Measurements from ENCODE around the gene ZNF391.
"Not testable (repeated sequence)": the region's sequence is repeated elsewhere in the genome, so short reads cannot be mapped to it uniquely, and the experiment has no call there.

ZNF391 gene

GRCh38 chr6:27424851-27425250 is 36.3 kb downstream of the ZNF391 start:
- not testable (repeated sequence) for DNase-seq

- DNase-seq = no peak
Observed at GRCh38 chr6:27426045-27426620, 37.6 kb downstream of the ZNF391 start.

- DNase-seq = no peak
Observed at GRCh38 chr6:27428502-27428901, 39.9 kb downstream of the ZNF391 start.

GRCh38 chr6:27428966-27429365 is 40.4 kb downstream of the ZNF391 start:
- DNase-seq = no peak

- no peak for DNase-seq
Observed at GRCh38 chr6:27433714-27434113, 45.2 kb downstream of the ZNF391 start.

- no peak for DNase-seq
Observed at GRCh38 chr6:27439371-27439770, 50.8 kb downstream of the ZNF391 start.

GRCh38 chr6:27441001-27441400 is 52.4 kb downstream of the ZNF391 start:
- no peak for DNase-seq

- DNase-seq = no peak
Observed at GRCh38 chr6:27442932-27443331, 54.4 kb downstream of the ZNF391 start.

GRCh38 chr6:27448456-27448855 is 59.9 kb downstream of the ZNF391 start:
- DNase-seq = no peak

- no peak for DNase-seq
Observed at GRCh38 chr6:27451660-27452390, 63.3 kb downstream of the ZNF391 start.

GRCh38 chr6:27452496-27452897 is 63.9 kb downstream of the ZNF391 start:
- no peak for DNase-seq
